Large intestine (tissue), 3 donors: ENCODE data around the gene PPP1R1C. TPM values are rescaled to one million over a fixed set of nuclear protein-coding genes. Genes with fewer than 3 reads are reported as not detected.

Experiments used
- DNase-seq, 2 donors: peaks; one replicate each; pipeline versions ENCODE4 v3.0.0 to v3.0.0-alpha.2; 2013
- H3K27ac ChIP-seq: one replicate; pipeline ENCODE4 v1.5.1; 2013; ENCODE audit warnings: low read length
- H3K27me3 ChIP-seq: 2 replicates; pipeline ENCODE4 v1.6.1; 2013; ENCODE audit warnings: low read length; ENCODE audit not compliant: control insufficient read depth, insufficient read depth
- H3K36me3 ChIP-seq: 2 replicates; pipeline ENCODE4 v1.6.1; 2013; ENCODE audit warnings: low read length; ENCODE audit not compliant: control insufficient read depth, insufficient read depth
- H3K4me1 ChIP-seq: one replicate; pipeline ENCODE4 v1.6.1; 2013; ENCODE audit warnings: low read length; ENCODE audit not compliant: control insufficient read depth, insufficient read depth
- H3K4me3 ChIP-seq: one replicate; pipeline ENCODE4 v1.5.1; 2013; ENCODE audit warnings: low read length
- H3K9me3 ChIP-seq: one replicate; pipeline ENCODE4 v1.6.1; 2013; ENCODE audit warnings: mild to moderate bottlenecking, low read depth, low read length, moderate library complexity; ENCODE audit not compliant: control insufficient read depth
- WGBS: methylation state at CpG from one replicate; pipeline ENCODE4 v1.1.5; 2013; ENCODE audit warnings: low lambda C conversion rate; ENCODE audit not compliant: insufficient coverage; 5-methylcytosine and 5-hydroxymethylcytosine counted together
- polyA plus RNA-seq: library from polyadenylated mRNA; unstranded; fragments of 120-200 nt; gene quantifications from one replicate; pipeline ENCODE4 v1.2.1, GENCODE V29; 2013

The PPP1R1C gene
- polyA plus RNA-seq, 1 donor: 3.3 TPM

GRCh38 chr2:182043021-182043420 lies 57.4 kb downstream of the PPP1R1C start:
- no CpG with 5 or more reads among the region's 1 CpG for WGBS
- Histone ChIP-seq H3K27ac (no peak overlapping the region), H3K9me3 (no peaks in the 10 kb centered on the region), H3K4me1 (no peaks in the 10 kb centered on the region), H3K4me3 (no peak overlapping the region), H3K36me3 (no peaks in the 10 kb centered on the region), H3K27me3 (no peaks in the 10 kb centered on the region)
- DNase-seq: no peak

- Histone ChIP-seq H3K4me1 (no peaks in the 10 kb centered on the region), H3K9me3 (no peaks in the 10 kb centered on the region), H3K36me3 (no peaks in the 10 kb centered on the region), H3K4me3 (no peak overlapping the region), H3K27me3 (no peaks in the 10 kb centered on the region), H3K27ac (no peak overlapping the region)
- 90% methylated on average over 2 of the region's 4 CpGs for WGBS
- no peak for DNase-seq
Observed at GRCh38 chr2:182043861-182044260, 58.2 kb downstream of the PPP1R1C start.

GRCh38 chr2:182047544-182047943 lies 61.9 kb downstream of the PPP1R1C start:
- DNase-seq: no peak
- no peak overlapping the region for H3K4me3 ChIP-seq
- H3K27ac ChIP-seq: no peak overlapping the region
- no peaks in the 10 kb centered on the region for H3K36me3 ChIP-seq
- no peaks in the 10 kb centered on the region for H3K9me3 ChIP-seq
- H3K4me1 ChIP-seq: no peaks in the 10 kb centered on the region
- H3K27me3 ChIP-seq: no peaks in the 10 kb centered on the region

GRCh38 chr2:182048088-182048487 lies 62.4 kb downstream of the PPP1R1C start:
- H3K27ac ChIP-seq: no peak overlapping the region
- no CpG with 5 or more reads among the region's 2 CpGs for WGBS
- H3K4me3 ChIP-seq: no peak overlapping the region

GRCh38 chr2:182048621-182049020 lies 63.0 kb downstream of the PPP1R1C start:
- no CpG with 5 or more reads among the region's 2 CpGs for WGBS
- H3K27me3 ChIP-seq: no peaks in the 10 kb centered on the region
- no peaks in the 10 kb centered on the region for H3K9me3 ChIP-seq
- no peaks in the 10 kb centered on the region for H3K36me3 ChIP-seq
- H3K4me1 ChIP-seq: no peaks in the 10 kb centered on the region
- H3K27ac ChIP-seq: no peak overlapping the region
- no peak overlapping the region for H3K4me3 ChIP-seq
- no peak for DNase-seq

More at GRCh38 chr2:182048088-182048487, 62.4 kb downstream of the PPP1R1C start:
- no peak for DNase-seq
- Histone ChIP-seq H3K36me3 (no peaks in the 10 kb centered on the region), H3K27me3 (no peaks in the 10 kb centered on the region), H3K9me3 (no peaks in the 10 kb centered on the region), H3K4me1 (no peaks in the 10 kb centered on the region)

- no peak overlapping the region for H3K27ac ChIP-seq
- H3K36me3 ChIP-seq: no peaks in the 10 kb centered on the region
- H3K4me3 ChIP-seq: no peak overlapping the region
- no peaks in the 10 kb centered on the region for H3K27me3 ChIP-seq
- H3K9me3 ChIP-seq: no peaks in the 10 kb centered on the region
- DNase-seq: no peak
- WGBS: 88% methylated on average over 2 of the region's 3 CpGs
- H3K4me1 ChIP-seq: no peaks in the 10 kb centered on the region
Observed at GRCh38 chr2:182049372-182050148, 63.9 kb downstream of the PPP1R1C start.

GRCh38 chr2:182050333-182051135 lies 64.9 kb downstream of the PPP1R1C start:
- no peak overlapping the region for H3K27ac ChIP-seq
- H3K4me3 ChIP-seq: no peak overlapping the region
- H3K9me3 ChIP-seq: no peaks in the 10 kb centered on the region
- DNase-seq: no peak
- WGBS: 74% methylated on average over 3 of the region's 4 CpGs
- no peaks in the 10 kb centered on the region for H3K36me3 ChIP-seq
- no peaks in the 10 kb centered on the region for H3K4me1 ChIP-seq
- H3K27me3 ChIP-seq: no peaks in the 10 kb centered on the region

- Histone ChIP-seq H3K4me1 (no peaks in the 10 kb centered on the region), H3K36me3 (no peaks in the 10 kb centered on the region), H3K27ac (no peak overlapping the region), H3K27me3 (no peaks in the 10 kb centered on the region), H3K4me3 (no peak overlapping the region), H3K9me3 (no peaks in the 10 kb centered on the region)
- WGBS: no CpG with 5 or more reads among the region's 4 CpGs
- DNase-seq: no peak
Observed at GRCh38 chr2:182055993-182056392, 70.3 kb downstream of the PPP1R1C start.

- Histone ChIP-seq H3K4me1 (no peaks in the 10 kb centered on the region), H3K36me3 (no peaks in the 10 kb centered on the region), H3K9me3 (no peaks in the 10 kb centered on the region), H3K27me3 (no peaks in the 10 kb centered on the region), H3K27ac (no peak overlapping the region), H3K4me3 (no peak overlapping the region)
- no peak for DNase-seq
Observed at GRCh38 chr2:182057002-182057401, 71.3 kb downstream of the PPP1R1C start.

GRCh38 chr2:182058056-182058455 lies 72.4 kb downstream of the PPP1R1C start:
- DNase-seq: no peak
- H3K9me3 ChIP-seq: no peaks in the 10 kb centered on the region
- no peaks in the 10 kb centered on the region for H3K27me3 ChIP-seq
- H3K36me3 ChIP-seq: no peaks in the 10 kb centered on the region
- WGBS: no CpG with 5 or more reads among the region's 1 CpG
- H3K4me3 ChIP-seq: no peak overlapping the region
- no peak overlapping the region for H3K27ac ChIP-seq
- H3K4me1 ChIP-seq: no peaks in the 10 kb centered on the region
